NCI-H2196 treated with DMSO at 0.1 percent for 48 hours (cell line): ENCODE results near the gene TACC2.
"Not testable (repeated sequence)": the region's sequence is repeated elsewhere in the genome, so short reads cannot be mapped to it uniquely, and the experiment has no call there.

Experiments used
- DNase-seq: peaks from one replicate; lab custom pipeline; 2025; ENCODE audit not compliant: unreplicated experiment; lab: John Stamatoyannopoulos, UW

TACC2 gene

DNA sequence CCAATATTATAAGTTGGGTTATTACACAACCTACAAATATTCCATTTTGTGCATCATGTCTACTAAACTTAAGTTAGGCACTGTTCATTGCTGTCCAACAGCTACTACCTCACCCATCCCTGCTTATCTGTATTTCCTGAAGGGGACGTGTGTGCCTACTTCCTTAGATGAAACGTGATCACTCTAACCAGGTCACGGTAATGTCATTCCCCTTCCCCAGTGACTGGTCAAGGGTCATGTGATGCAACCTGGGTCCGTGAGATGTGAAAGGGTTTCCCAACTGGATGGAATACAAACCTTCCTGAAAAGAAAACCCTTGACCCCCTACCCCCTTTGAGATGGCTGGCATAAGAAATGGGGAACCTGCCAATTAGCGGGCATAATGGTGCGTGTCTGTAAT lies 12.4 kb upstream of the TACC2 start:
- DNase-seq: no peak

DNA sequence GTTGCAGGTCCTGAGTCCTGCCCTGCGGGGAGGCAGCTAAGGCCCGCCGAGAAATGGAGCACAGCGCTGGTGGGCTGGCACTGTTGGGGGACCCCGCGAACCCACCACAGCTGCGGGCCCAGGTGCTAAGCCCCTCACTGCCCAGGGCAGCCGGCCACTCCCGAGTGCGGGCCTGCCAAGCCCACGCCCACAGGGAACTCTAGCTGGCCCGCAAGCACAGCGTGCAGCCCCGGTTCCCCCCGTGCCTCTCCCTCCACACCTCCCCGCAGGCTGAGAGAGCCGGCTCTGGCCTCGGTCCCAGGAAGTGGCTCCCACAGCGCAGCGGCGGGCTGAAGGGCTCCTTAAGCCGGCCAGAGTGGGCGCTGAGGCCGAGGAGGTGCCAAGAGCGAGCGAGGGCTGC lies 10.5 kb upstream of the TACC2 start:
- DNase-seq: no peak

DNA sequence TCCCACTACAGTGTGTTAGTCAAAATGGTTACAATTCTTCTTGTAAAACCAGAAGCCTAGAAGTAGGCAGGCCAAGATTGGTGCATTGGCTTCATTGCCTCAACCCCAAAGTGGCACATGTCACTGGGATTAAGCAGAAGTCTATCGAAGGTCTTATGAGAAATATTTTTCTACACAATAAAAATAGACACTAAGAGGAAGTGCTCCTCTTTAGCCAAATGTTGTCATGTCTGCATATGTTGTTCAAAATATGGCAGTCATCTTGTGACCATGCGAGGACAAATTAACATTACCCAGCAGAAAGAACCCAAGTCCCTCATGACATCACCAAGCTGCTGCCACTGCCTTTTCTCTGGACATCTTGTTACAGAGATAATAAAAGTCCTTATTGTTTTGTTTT lies 7.6 kb upstream of the TACC2 start:
- DNase-seq: no peak

- DNase-seq: no peak
Observed at GRCh38 chr10:121983852-121984251, 5.1 kb upstream of the TACC2 start.

DNA sequence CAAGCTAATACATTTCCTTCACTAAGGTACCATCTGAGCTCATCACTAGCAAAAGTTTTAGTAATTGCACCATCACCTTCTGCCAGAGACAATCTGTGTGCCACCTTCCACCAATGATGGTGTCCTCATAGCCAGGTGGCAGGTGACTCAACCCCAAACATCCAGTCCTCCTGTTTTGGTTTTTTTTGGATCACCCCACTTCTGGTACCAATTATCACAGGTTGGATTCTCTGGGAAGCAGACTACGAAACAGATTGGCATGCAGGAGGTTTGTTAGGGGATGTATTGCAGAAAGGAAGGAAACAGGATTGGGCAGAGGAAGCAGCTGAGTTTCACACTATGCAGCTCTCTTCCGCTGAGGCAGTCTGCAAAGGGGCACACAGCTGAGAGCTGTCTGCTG lies 4.5 kb upstream of the TACC2 start:
- no peak for DNase-seq

DNA sequence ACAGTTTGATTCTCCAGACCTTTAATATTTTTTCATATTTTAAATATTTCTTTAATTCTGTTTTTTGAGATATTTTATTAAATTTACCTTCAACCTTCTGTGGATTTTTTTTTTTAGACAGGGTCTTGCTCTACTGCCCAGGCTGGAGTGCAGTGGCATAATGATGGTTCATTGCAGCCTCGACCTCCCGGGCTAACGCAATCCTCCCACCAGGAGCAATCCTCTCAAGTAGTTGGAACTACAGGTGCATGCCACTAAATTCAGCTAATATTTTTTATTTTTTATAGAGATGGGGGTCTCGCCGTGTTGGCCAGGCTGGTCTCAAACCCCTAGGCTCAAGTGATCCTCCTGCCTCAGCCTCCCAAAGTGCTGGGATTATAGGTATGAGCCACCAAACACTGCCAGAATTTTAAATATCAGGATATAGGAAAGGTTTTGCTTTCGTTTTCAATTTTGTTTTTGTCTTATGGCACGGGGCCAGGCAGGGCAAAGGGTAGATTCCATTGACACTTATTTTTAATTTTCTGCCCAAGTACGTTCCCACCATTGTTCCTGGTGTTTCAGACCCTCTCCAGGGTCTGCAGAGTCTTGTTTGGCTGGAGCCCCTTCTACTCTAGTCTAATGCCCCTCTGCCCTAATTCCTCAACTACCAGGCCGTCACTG lies 1.2 kb downstream of the TACC2 start:
- no peak for DNase-seq

DNA sequence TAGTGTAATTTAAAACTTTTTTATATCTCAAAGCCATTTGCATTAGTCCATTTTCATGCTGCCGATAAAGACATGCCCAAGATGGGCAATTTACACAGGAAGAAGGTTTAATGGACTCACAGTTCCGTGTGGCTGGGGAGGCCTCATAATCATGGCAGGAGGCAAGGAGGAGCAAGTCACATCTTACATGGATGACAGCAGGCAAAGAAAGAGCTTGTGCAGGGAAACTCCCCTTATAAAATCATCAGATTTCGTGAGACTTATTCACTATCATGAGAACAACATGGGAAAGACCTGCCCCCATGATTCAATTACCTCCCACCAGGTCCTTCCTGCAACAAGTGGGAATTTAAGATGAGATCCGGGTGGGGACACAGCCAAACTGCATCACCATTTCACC lies 2.8 kb downstream of the TACC2 start:
- not testable (repeated sequence) for DNase-seq

DNA sequence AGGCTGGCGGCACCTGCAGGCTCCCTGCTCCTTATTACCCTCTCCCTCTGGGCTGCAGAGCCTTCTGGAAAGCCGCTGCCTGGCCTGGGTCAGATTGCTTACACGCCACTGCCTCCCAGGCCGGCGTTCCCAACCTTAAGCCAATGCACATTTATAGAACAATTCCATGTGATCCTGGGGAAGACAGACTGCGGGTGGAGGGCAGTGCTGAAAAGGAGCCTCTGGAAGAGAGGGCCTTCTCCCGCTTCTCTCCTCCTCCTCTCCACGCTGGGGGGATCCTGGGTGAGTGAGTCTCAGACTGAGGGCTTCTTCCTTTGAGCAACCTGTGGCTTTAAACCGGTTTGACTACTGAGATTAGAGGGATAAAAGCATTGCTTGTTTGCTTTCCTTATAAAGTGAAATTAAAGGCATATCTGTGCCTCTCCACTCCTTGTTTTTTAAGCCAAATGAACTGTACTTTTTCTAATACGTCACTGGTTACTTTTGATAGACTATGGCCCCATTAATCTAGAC lies 5.5 kb downstream of the TACC2 start:
- DNase-seq: no peak

GRCh38 chr10:121998462-121998861 lies 9.5 kb downstream of the TACC2 start:
- DNase-seq: no peak

GRCh38 chr10:121999301-121999700 lies 10.3 kb downstream of the TACC2 start:
- DNase-seq: no peak

DNA sequence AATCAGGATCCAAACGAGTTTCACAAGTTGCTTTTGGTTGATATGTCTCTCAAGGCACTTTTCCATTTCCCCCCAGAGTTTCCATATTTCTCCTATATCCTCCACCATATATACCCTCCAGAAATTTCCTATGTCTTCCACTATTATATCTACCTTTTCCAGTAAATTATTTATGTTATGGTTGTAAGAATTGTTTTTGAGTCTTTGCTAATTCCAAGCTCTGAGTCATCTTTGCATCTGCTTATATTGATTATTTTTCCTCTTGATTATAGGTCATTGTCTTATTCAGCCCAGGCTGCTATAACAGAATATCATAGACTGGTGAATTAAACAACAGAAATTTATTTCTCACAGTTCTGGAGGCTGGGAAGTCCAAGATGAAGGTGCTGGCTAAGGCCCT lies 12.7 kb downstream of the TACC2 start:
- DNase-seq: no peak

- no peak for DNase-seq
Observed at GRCh38 chr10:122007415-122007814, 18.5 kb downstream of the TACC2 start.

DNA sequence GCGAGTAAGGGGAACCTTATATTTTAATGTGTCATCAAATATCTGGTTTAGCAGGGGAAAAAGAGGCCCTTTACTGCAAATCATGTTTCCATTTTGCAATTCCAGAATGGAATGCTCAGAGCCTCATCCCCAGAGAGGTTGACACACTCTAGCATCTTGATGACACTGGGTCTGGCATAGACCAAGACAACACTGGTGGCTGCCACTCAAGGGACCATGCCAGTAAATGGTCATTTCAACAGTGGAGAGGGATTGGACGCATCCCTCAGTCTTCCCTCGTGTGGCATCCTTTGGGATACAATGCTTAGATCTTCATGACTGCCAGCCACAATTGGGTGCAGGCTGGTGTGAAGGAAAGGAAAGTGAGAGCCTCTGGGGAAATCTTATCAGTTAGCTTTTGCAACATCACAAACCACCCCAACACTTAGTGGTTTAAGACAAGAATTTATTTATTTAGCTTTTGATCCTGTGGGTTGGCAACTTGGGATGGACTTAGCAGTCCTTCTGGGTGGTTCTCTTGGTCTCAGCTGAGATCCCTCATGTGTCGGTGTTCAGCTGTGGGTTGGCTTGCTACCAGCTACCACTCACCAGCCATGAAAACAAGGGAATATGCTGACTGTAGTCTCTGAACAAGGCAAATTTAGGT lies 21.6 kb downstream of the TACC2 start:
- DNase-seq: no peak

DNA sequence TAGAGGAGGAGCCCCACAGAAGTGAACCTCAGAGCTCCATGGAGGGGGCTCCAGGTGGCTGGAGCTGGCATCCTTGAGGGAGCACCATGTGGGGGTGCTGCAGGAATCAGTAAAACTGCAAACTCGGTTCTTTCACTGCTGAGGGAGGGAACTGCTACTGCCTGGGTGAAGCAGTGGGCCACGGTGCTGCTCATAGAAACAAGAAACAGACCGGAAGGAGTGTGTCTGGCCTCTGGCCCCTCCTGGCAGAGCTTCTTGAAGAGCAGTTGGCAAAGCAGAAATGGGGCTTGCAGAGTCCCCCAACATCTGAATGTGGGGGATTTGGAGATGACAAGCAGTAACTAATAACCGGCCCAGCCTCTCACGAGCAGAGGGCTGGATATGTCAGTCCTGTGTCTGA lies 23.8 kb downstream of the TACC2 start:
- DNase-seq: no peak

GRCh38 chr10:122013311-122013780 lies 24.4 kb downstream of the TACC2 start:
- no peak for DNase-seq

DNA sequence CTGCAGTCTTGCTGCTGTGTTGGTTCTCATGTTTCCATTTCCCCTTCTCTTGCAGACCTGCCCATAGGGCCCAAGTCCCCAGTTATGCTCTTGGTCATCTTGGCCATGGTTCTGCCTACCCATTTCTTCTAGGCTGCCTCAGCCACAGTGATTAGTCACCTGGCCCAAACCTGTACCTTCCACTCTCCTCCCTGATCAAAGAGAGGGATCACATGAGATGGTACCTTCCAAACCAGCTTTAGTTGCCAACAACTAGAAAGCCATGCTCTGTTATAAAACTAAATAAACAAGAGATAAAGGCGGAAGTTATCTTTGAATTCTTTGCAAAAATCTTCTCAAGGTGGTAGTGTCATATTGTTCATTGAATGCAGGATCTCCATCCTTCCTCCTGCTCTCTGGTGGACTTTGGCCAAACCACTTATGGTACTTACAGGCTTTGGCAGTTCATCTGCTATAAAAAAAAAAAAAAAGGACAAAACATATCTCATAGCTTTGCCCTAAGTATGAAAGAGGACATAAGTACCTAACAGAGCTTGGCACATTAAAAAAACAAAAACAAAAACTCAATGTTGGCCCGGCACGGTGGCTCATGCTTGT lies 25.8 kb downstream of the TACC2 start:
- DNase-seq: no peak

GRCh38 chr10:122017926-122018325 lies 29.0 kb downstream of the TACC2 start:
- DNase-seq: not testable (repeated sequence)

GRCh38 chr10:122018491-122018890 lies 29.5 kb downstream of the TACC2 start:
- DNase-seq: no peak

GRCh38 chr10:122018951-122019413 lies 30.0 kb downstream of the TACC2 start:
- no peak for DNase-seq

DNA sequence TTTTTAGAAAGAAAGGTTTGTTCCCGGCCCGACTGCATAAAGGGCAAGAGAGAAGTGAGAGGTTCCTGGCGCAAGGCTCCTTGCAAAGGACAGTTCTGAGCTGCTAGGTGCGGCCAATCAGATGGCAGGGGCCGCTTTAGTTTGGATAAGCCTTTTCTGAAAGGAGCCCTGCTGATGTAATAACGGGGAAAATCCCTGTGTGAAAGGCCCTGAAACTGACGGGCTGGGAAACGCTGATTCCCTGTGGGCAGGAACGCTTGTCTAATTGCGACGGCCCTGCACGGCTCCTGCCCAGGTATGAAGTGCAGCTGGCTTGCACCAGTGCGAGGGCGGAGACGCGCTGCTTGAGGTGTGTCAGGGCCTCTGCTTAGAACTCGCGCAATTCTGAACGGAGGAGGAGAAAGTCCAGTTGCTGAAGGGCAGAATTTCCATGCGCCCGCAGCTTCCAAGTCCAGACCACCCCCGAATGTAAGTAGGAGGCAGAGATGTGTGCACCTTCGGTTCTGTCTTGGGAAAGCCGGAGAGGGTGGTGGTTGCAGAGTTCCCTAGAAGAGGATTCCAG lies 30.5 kb downstream of the TACC2 start:
- no peak for DNase-seq

- no peak for DNase-seq
Observed at GRCh38 chr10:122020226-122020625, 31.3 kb downstream of the TACC2 start.

- no peak for DNase-seq
Observed at GRCh38 chr10:122021379-122021778, 32.4 kb downstream of the TACC2 start.
